H9 (cell line): ENCODE measurements around the gene SERPINE1. TPM values are rescaled to one million over a fixed set of nuclear protein-coding genes. Genes with fewer than 3 reads are reported as not detected.

Experiments used
- DNase-seq: peaks from one replicate; pipeline ENCODE4 v3.0.0-alpha.2; 2017
- H2AFZ ChIP-seq: one replicate; pipeline ENCODE4 v1.6.1; 2013; ENCODE audit warnings: mild to moderate bottlenecking, low read length, control low read depth, moderate library complexity
- H2AK5ac ChIP-seq: 2 replicates; pipeline ENCODE4 v1.6.1; 2013; ENCODE audit warnings: low read length, control low read depth, mixed read lengths; ENCODE audit not compliant: insufficient read length
- H2BK120ac ChIP-seq: one replicate; pipeline ENCODE4 v1.6.1; 2013; ENCODE audit warnings: low read depth, mild to moderate bottlenecking, low read length, control low read depth, inconsistent platforms; ENCODE audit not compliant: poor library complexity, severe bottlenecking
- H2BK12ac ChIP-seq: 2 replicates; pipeline ENCODE4 v1.6.1; 2013; ENCODE audit warnings: low read length, control low read depth, mixed read lengths, low read depth; ENCODE audit not compliant: insufficient read length
- H2BK15ac ChIP-seq: 2 replicates; pipeline ENCODE4 v1.6.1; 2013; ENCODE audit warnings: low read depth, low read length, control low read depth
- H2BK20ac ChIP-seq: one replicate; pipeline ENCODE4 v1.6.1; 2013; ENCODE audit warnings: low read depth, mild to moderate bottlenecking, low read length, control low read depth, inconsistent platforms; ENCODE audit not compliant: poor library complexity, severe bottlenecking
- H2BK5ac ChIP-seq: 2 replicates; pipeline ENCODE4 v1.6.1; 2013; ENCODE audit warnings: low read length, control low read depth, mixed read lengths; ENCODE audit not compliant: insufficient read length
- H3K14ac ChIP-seq: 2 replicates; pipeline ENCODE4 v1.6.1; 2013; ENCODE audit warnings: low read length, control low read depth; ENCODE audit not compliant: insufficient read depth
- H3K18ac ChIP-seq: 2 replicates; pipeline ENCODE4 v1.6.1; 2013; ENCODE audit warnings: low read depth, mild to moderate bottlenecking, mixed read lengths, low read length, control low read depth; ENCODE audit not compliant: insufficient read length
- H3K23ac ChIP-seq: 2 replicates; pipeline ENCODE4 v1.6.1; 2013; ENCODE audit warnings: low read length, control low read depth, mixed read lengths, low read depth; ENCODE audit not compliant: insufficient read length
- H3K23me2 ChIP-seq: 2 replicates; pipeline ENCODE4 v1.6.1; 2013; ENCODE audit warnings: low read depth, mild to moderate bottlenecking, mixed read lengths, low read length, control low read depth; ENCODE audit not compliant: insufficient read length, poor library complexity, severe bottlenecking
- H3K27ac ChIP-seq: 2 replicates; pipeline ENCODE4 v1.5.1; 2013; ENCODE audit warnings: low read length, control low read depth, mixed read lengths, low read depth; ENCODE audit not compliant: insufficient read length
- H3K27me3 ChIP-seq: 2 replicates; pipeline ENCODE4 v1.6.1; 2013; ENCODE audit warnings: low read length, control low read depth, inconsistent platforms; ENCODE audit not compliant: insufficient read depth
- H3K4ac ChIP-seq: 2 replicates; pipeline ENCODE4 v1.6.1; 2013; ENCODE audit warnings: low read depth, mild to moderate bottlenecking, control low read depth, inconsistent platforms, low read length, moderate library complexity
- H3K4me1 ChIP-seq: 2 replicates; pipeline ENCODE4 v1.6.1; 2013; ENCODE audit warnings: low read length, control low read depth, inconsistent platforms; ENCODE audit not compliant: insufficient read depth
- H3K4me2 ChIP-seq: 2 replicates; pipeline ENCODE4 v1.6.1; 2013; ENCODE audit warnings: low read length, control low read depth, mixed read lengths; ENCODE audit not compliant: insufficient read length, insufficient read depth
- H3K56ac ChIP-seq: 2 replicates; pipeline ENCODE4 v1.6.1; 2013; ENCODE audit warnings: low read depth, mild to moderate bottlenecking, mixed read lengths, low read length, control low read depth; ENCODE audit not compliant: insufficient read length
- H3K79me1 ChIP-seq: 2 replicates; pipeline ENCODE4 v1.6.1; 2013; ENCODE audit warnings: low read depth, mild to moderate bottlenecking, moderate library complexity, low read length, control low read depth, inconsistent platforms; ENCODE audit not compliant: insufficient read depth, poor library complexity, severe bottlenecking
- H3K79me2 ChIP-seq: 2 replicates; pipeline ENCODE4 v1.6.1; 2013; ENCODE audit warnings: low read length, control low read depth, inconsistent platforms; ENCODE audit not compliant: insufficient read depth
- H3K9ac ChIP-seq: 2 replicates; pipeline ENCODE4 v1.6.1; 2013; ENCODE audit warnings: low read length, control low read depth, mixed read lengths; ENCODE audit not compliant: insufficient read length; ENCODE audit errors: extremely low read depth
- H3K9me3 ChIP-seq: one replicate; pipeline ENCODE4 v1.6.1; 2013; ENCODE audit warnings: low read depth, low read length, inconsistent platforms; ENCODE audit not compliant: control insufficient read depth
- H3T11ph ChIP-seq: one replicate; pipeline ENCODE4 v1.6.1; 2013; ENCODE audit warnings: mild to moderate bottlenecking, low read length, control low read depth, inconsistent platforms
- H4K20me1 ChIP-seq: one replicate; pipeline ENCODE4 v1.6.1; 2013; ENCODE audit not compliant: control insufficient read depth, insufficient read length, insufficient read depth
- H4K5ac ChIP-seq: 2 replicates; pipeline ENCODE4 v1.6.1; 2013; ENCODE audit warnings: low read depth, mild to moderate bottlenecking, mixed read lengths, low read length, control low read depth; ENCODE audit not compliant: insufficient read length
- H4K8ac ChIP-seq: replicated peaks from 2 replicates; pipeline ENCODE4 v1.6.1; 2013; ENCODE audit warnings: low read length, control low read depth, mixed read lengths, low read depth; ENCODE audit not compliant: insufficient read length
- H4K91ac ChIP-seq: 2 replicates; pipeline ENCODE4 v1.6.1; 2013; ENCODE audit warnings: low read depth, mild to moderate bottlenecking, moderate library complexity, mixed read lengths, low read length, control low read depth; ENCODE audit not compliant: insufficient read length
- H3K27ac Mint-ChIP-seq, 3 experiments: 2 replicates in 2 of 3; 3 replicates in 1 of 3; pipeline ENCODE4 v1.8.0; 2020 to 2021; ENCODE audit warnings: mixed read lengths in 3 of 3, mild to moderate bottlenecking in 1 of 3, moderate library complexity in 1 of 3
- H3K27me3 Mint-ChIP-seq: 2 replicates; pipeline ENCODE4 v1.8.0; 2021; ENCODE audit warnings: low read depth, mild to moderate bottlenecking, moderate library complexity, mixed read lengths
- H3K36me3 Mint-ChIP-seq, 3 experiments: 2 replicates in 2 of 3; 3 replicates in 1 of 3; pipeline ENCODE4 v1.8.0; 2020 to 2021; ENCODE audit warnings: low read depth in 3 of 3, mixed read lengths in 3 of 3; ENCODE audit not compliant: insufficient read depth in 1 of 3
- H3K4me1 Mint-ChIP-seq, 2 experiments: 2 replicates each; pipeline ENCODE4 v1.8.0; 2020; ENCODE audit warnings: mixed read lengths in 2 of 2
- H3K4me3 Mint-ChIP-seq, 2 experiments: 2 replicates in 1 of 2; 3 replicates in 1 of 2; pipeline ENCODE4 v1.8.0; 2020 to 2021; ENCODE audit warnings: mild to moderate bottlenecking in 2 of 2, mixed read lengths in 2 of 2, moderate library complexity in 1 of 2
- H3K9me3 Mint-ChIP-seq, 2 experiments: 2 replicates in 1 of 2; 3 replicates in 1 of 2; pipeline ENCODE4 v1.8.0; 2020; ENCODE audit warnings: mild to moderate bottlenecking in 2 of 2, mixed read lengths in 2 of 2, moderate library complexity in 1 of 2
- CTCF ChIP-seq: fragments of 200-600 bp; sonication (generic); conservative IDR thresholded peaks from 3 replicates; pipeline ENCODE4 v1.8.0; 2021; ENCODE audit warnings: antibody characterized with exemption, mild to moderate bottlenecking
- WGBS: extraction: QIAGEN DNeasy Blood & Tissue Kit; methylation state at CpG from one replicate; pipeline ENCODE4 v1.1.7; 2013; ENCODE audit warnings: missing lambda C conversion rate, low lambda C conversion rate, mixed read lengths; ENCODE audit not compliant: insufficient read length; ENCODE audit errors: extremely low coverage; 5-methylcytosine and 5-hydroxymethylcytosine counted together
- total RNA-seq: library from RNA; stranded (reverse); gene quantifications from 2 replicates; pipeline ENCODE4 v1.2.1, GENCODE V29; 2021

The SERPINE1 gene
- total RNA-seq, 1 experiment from 2014 or later, result 11.5 TPM

DNA sequence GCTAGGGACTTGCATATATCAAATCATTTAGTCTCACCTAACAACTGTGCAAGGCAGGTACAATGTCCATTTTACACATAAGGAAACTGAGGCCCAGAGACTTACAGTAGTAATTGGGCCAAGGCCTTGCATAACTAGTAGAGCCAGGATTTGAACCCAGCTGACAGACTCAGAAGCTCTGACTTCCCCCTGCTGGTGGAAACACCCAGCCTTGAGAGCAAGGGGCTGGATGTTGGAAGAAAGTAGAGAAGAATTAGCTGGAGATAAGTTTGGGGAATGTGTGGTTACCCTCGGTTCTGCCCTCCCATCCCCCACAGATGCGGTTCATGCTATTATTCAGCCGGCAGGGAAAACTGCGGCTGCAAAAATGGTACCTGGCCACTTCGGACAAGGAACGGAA, 29.4 kb downstream of the SERPINE1 start:
- Histone ChIP-seq H3K4me2 (no peak overlapping the region), H3K23me2 (peaks cover 6% of the 10 kb centered on the region)
- peaks cover 11% of the 10 kb centered on the region for H3K27me3 Mint-ChIP-seq

More for the DNA sequence above, 29.4 kb downstream of the SERPINE1 start:
- Histone ChIP-seq H2AK5ac (no peak overlapping the region), H3K79me2 (no peaks in the 10 kb centered on the region), H3K18ac (no peak overlapping the region), H4K91ac (no peak overlapping the region), H3K23ac (no peak overlapping the region), H2BK120ac (no peak overlapping the region), H3K14ac (no peak overlapping the region), H3T11ph (no peak overlapping the region), H3K79me1 (no peaks in the 10 kb centered on the region), H3K27ac (no peak overlapping the region), H4K8ac (no peak overlapping the region), H3K4me1 (peaks cover 2% of the 10 kb centered on the region; the same call in 1 of the 2 replicates), H3K56ac (no peak overlapping the region), H2BK20ac (no peak overlapping the region), H4K5ac (no peak overlapping the region), H4K20me1 (no peaks in the 10 kb centered on the region), H3K9me3 (no peaks in the 10 kb centered on the region), H2AFZ (no peak overlapping the region), H2BK15ac (no peak overlapping the region), H2BK5ac (no peak overlapping the region), H3K9ac (no peak overlapping the region), H2BK12ac (no peak overlapping the region), H3K27me3 (no peaks in the 10 kb centered on the region; the same call in 1 of the 2 replicates), H3K4ac (no peak overlapping the region)
- no peak for DNase-seq
- WGBS, result no CpG with 5 or more reads among the region's 6 CpGs
- H3K9me3 Mint-ChIP-seq, result peaks cover 2 to 8% of the 10 kb centered on the region in 2 experiments; a peak in 4 of 5 replicates
- H3K36me3 Mint-ChIP-seq, result peaks cover 0 to 28% (median 24%) of the 10 kb centered on the region in 3 experiments; a peak in 4 of 7 replicates
- H3K4me3 Mint-ChIP-seq, result 0 out of 5 replicates have a peak overlapping the region, but pooled peaks of 1 of the 2 experiments have one; percentile 31
- peak; percentile 54 for TF ChIP-seq CTCF
- 0 out of 7 replicates have a peak overlapping the region, but pooled peaks of 1 of the 3 experiments have one; percentile 48 for H3K27ac Mint-ChIP-seq
- H3K4me1 Mint-ChIP-seq, result peaks cover 38 to 51% of the 10 kb centered on the region in 2 experiments
